GM12872 (cell line): ENCODE measurements around the gene FGFBP2.

Experiments
- TF ChIP-seq, protein P1 (sequence below): IDR thresholded peaks from 3 replicates; pipeline ENCODE4 v1.5.1; 2011; ENCODE audit warnings: low read depth, mild to moderate bottlenecking, low read length, moderate library complexity; ENCODE audit not compliant: insufficient read depth

The FGFBP2 gene

DNA sequence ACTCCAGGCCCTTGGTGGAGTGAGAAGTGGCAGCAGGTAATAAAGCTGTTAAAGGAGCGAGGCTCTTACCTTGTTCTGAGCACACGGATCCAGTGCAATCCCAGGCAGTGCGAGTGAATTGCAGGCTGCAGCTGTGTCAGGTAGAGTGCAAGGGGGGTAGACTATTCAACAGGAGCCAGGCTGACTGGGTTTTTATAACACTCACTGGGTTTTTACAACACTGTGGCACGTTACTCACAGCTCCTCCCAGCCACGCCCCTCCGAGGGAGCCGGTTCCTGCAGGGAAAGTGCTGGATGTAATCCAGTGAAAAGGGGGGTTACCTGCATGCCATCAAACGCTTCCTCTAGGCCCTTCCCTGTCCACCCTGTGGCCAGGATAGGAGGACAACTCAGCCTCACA is 24.8 kb downstream of the FGFBP2 start:
- TF ChIP-seq, protein P1, sequence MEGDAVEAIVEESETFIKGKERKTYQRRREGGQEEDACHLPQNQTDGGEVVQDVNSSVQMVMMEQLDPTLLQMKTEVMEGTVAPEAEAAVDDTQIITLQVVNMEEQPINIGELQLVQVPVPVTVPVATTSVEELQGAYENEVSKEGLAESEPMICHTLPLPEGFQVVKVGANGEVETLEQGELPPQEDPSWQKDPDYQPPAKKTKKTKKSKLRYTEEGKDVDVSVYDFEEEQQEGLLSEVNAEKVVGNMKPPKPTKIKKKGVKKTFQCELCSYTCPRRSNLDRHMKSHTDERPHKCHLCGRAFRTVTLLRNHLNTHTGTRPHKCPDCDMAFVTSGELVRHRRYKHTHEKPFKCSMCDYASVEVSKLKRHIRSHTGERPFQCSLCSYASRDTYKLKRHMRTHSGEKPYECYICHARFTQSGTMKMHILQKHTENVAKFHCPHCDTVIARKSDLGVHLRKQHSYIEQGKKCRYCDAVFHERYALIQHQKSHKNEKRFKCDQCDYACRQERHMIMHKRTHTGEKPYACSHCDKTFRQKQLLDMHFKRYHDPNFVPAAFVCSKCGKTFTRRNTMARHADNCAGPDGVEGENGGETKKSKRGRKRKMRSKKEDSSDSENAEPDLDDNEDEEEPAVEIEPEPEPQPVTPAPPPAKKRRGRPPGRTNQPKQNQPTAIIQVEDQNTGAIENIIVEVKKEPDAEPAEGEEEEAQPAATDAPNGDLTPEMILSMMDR = no peak

DNA sequence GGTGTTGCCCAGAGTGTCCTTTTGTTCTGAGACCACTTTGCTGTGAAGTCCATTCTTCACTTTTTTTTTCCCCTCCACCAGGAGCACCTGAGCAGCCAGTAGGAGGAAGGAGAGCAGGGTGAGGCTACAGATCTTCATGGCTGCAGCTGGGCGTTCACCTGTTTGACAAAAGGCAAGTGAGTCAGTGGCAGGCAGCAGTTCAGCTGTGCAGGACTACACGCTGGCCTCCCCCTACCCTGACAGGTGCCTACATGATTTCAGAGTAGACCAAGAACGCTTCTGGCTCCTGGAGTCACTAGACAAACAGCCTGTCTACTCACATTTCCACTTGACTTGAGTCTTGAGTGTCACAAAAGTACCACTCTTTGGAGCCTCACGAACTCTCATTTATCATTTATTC is 26.5 kb downstream of the FGFBP2 start:
- TF ChIP-seq, protein P1 = no peak

GRCh38 chr4:15935504-15936402 is 27.2 kb downstream of the FGFBP2 start:
- TF ChIP-seq, protein P1 = no peak

GRCh38 chr4:15934259-15934658 is 28.7 kb downstream of the FGFBP2 start:
- TF ChIP-seq, protein P1 = no peak

GRCh38 chr4:15931451-15932210 is 31.3 kb downstream of the FGFBP2 start:
- TF ChIP-seq, protein P1 = no peak

DNA sequence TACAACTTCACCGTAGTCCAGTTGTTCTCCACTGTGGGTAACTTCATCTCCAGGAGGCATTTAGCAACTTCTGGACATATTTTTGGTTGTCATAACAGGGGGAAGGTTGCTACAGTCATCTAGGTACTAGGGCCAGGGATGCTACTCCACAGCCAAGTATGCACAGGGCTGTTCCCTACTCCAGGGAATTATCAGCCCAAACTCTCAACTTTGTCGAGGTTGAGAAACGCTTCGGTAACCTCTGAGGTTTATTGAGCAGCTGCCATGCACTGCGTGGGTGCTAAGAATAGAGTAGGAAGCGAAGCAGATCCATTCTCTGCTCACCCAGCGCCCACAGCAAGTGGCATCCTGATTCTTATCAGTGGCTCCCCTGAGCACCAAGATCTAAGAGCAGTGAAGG is 32.7 kb downstream of the FGFBP2 start:
- TF ChIP-seq, protein P1 = no peak

- TF ChIP-seq, protein P1 = no peak
Observed at GRCh38 chr4:15929540-15929939, 33.4 kb downstream of the FGFBP2 start.
